ENCODE measurements around the gene HPCA.
A peak's percentile ranks its signal among the peaks of the same experiment; 100 is the strongest.

The HPCA gene

GRCh38 chr1:32886004-32886827 lies at the start of gene HPCA:
Gene HPCA (plus strand): TSS chr1:32886491. CDS start chr1:32888899, 2,408 bp downstream.
- DNase-seq = peak; percentile 48 to 53

- DNase-seq = no peak
Observed at GRCh38 chr1:32848354-32849063, 37.8 kb upstream of the HPCA start.

DNA sequence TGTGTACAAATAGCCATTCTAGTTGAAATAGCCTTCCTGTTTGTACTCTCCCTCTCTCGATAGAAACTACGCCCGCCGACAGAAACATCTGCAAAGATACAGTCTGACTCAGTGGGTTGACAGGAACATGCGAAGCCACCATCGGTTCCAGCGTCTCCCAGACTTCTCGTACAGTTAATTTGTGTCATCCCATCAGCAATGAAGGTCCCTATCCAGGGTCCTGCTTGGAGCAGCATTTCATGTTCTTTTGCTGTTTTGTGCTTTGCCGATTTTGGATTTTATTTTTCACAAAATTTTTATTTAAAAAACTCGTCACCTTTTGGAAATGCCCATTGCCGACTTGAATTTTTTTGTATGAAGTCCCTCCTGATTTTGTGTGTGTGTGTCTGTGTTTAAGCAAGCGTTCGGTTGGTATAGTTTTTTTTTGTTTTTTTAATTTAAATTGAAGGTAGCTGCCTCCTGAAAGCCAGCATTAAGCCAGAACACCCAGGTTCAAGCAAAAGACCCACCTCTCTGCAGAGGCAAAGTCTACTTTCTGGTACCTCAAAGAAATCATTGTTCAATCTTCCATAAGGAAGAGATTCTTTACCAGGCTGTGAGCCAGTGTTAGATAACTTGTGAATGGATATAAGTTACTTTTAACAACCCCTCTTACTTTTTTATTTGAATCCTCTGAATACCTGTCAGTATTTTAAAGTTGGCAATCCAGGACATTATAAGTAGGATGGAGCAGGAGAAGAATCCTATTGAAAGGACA lies 30.3 kb upstream of the HPCA start:
- no peak for DNase-seq

- DNase-seq = no peak
Observed at GRCh38 chr1:32858136-32858535, 28.2 kb upstream of the HPCA start.

DNA sequence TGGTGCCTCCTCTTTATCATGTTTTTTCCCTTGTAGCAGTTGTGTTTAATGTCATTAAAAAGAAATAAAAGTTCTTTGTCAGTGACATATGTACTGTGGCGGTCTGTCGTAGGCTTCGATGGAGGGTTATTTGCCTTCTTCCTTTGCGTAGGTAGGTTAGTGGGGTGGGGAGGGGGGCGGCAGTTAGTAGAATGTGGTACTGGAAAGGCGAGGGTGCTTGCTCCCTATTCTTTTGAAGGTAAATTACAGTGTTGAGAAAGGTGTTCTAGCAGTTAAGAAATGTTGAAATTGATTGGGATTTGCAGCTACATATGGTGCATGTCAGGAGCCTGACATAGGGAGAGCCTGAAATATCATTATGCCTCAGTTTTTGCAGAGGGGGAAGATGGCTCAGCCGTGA lies 27.5 kb upstream of the HPCA start:
- DNase-seq = no peak

- DNase-seq = no peak
Observed at GRCh38 chr1:32859915-32860314, 26.4 kb upstream of the HPCA start.

- no peak for DNase-seq
Observed at GRCh38 chr1:32860566-32860965, 25.7 kb upstream of the HPCA start.

DNA sequence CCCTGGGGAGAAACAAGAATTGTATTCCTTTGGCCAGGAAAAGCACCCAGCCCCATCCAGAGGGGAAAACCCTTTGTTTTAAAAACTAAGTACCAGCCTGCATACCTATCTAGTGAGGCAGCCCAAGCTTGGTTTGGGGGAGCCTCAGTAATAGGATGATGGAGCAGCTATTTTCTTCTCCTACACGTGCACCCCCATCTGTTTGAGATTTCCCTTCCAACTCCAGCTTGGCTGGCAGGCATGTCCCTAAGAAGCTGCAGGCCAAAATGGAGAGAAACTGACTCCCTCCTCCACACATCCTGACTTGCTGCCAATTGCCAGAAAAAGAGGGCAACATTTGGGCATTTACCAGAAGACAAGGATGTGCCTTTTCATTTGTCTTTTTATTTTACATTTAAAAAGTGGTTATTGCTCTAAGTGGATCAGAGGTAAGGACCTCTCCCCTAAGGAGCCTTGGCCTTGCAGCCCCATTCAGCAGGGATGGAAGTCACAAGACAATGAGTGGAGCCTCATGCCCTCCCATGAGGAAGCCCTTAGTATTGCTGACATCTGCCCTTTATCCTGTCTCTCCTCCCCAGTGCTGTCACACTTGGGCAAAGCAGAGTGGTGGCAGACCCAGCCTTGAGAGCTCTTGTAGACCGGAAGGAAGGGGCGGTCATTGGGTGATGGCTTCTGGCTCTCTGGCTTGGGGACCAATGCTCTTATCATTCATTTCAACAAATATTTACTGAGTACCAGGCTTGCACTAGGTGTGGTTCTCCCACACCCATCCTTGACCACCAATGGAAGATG lies 24.2 kb upstream of the HPCA start:
- no peak for DNase-seq

- no peak for DNase-seq
Observed at GRCh38 chr1:32863218-32863880, 22.9 kb upstream of the HPCA start.

- DNase-seq = no peak
Observed at GRCh38 chr1:32863881-32864245, 22.4 kb upstream of the HPCA start.

GRCh38 chr1:32864375-32865019 lies 21.8 kb upstream of the HPCA start:
- no peak for DNase-seq

- DNase-seq = no peak
Observed at GRCh38 chr1:32865639-32866405, 20.5 kb upstream of the HPCA start.

GRCh38 chr1:32867151-32867550 lies 19.1 kb upstream of the HPCA start:
- DNase-seq = no peak

DNA sequence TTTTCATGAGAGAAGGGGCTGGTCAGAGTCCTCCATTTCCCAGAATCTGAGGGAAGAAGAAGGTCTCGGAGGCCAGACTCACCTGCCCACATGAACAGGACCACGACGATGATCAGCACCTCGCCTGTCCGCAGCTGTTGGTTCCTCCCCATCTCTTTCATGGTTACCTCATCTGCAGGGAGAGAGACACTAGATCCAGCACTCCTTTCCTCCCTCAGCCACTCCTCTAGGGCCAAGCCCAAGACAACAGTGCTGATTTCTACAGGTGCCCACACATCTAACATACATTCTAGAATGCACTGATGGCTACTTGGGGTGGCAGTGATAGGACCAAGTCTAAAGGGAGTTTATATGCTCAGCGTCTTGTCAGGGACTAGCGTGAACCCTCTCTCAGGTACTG lies 18.6 kb upstream of the HPCA start:
- no peak for DNase-seq

GRCh38 chr1:32868085-32868484 lies 18.2 kb upstream of the HPCA start:
- DNase-seq = no peak

DNA sequence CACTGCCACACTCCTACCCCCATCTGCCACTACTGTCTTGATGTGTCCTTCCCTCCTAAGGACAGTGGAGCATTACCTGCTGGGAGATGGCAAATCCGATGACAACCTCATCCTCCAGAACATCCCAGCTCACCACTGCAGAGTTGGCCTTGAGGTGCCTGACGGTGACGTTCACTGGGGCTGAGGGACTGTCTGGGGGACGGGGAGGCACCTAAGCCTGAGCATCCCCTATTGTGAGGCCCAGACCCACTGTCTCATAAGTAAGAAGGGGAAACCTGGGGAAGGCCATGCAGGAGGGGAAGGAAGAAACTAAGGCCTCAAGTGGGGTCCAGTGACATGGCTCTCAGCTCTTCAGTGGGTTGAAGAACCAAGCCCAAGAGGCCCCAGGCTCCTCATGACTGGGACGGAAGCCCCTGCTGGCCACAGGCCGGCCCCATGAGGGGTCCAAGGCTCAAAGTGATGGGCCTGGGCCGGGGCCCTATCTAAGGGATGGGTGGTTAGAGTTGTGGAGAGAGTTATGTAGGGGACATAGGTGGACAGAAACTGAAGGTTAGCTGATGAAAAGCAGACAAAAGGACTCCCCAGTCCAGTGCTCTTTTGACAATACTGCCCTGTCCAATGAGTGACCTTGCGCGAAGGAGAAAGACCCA lies 17.4 kb upstream of the HPCA start:
- no peak for DNase-seq

- no peak for DNase-seq
Observed at GRCh38 chr1:32869923-32870614, 16.2 kb upstream of the HPCA start.

GRCh38 chr1:32870615-32871363 lies 15.5 kb upstream of the HPCA start, which contains the start of gene FNDC5:
Gene FNDC5 (minus strand): TSS chr1:32870912.
- no peak for DNase-seq

Data from activated CD4-positive, alpha-beta T cell treated with anti-CD3 and anti-CD28 coated beads, Interleukin-2, amount 50 U/mL, for 48 hours (primary cell).